Measurements from ENCODE around the gene SLC8A1. TPM values are rescaled to one million over a fixed set of nuclear protein-coding genes. Genes with fewer than 3 reads are reported as not detected.

The SLC8A1 gene
- total RNA-seq, 1 donor from 2014 or later, result 1.9 TPM

GRCh38 chr2:40187054-40187453, 264.8 kb downstream of the SLC8A1 start:
- DNase-seq, result no peak
- no peaks in the 10 kb centered on the region for H3K4me1 Mint-ChIP-seq (ENCODE audit: low read depth, unreplicated experiment)
- H3K36me3 Mint-ChIP-seq (ENCODE audit: unreplicated experiment), result no peaks in the 10 kb centered on the region
- no peak overlapping the region for H3K27ac Mint-ChIP-seq (ENCODE audit: unreplicated experiment)
- H3K4me3 Mint-ChIP-seq (ENCODE audit: unreplicated experiment), result no peak overlapping the region
- H3K27me3 Mint-ChIP-seq (ENCODE audit: unreplicated experiment), result peaks cover 2% of the 10 kb centered on the region
- TF ChIP-seq, protein P1, sequence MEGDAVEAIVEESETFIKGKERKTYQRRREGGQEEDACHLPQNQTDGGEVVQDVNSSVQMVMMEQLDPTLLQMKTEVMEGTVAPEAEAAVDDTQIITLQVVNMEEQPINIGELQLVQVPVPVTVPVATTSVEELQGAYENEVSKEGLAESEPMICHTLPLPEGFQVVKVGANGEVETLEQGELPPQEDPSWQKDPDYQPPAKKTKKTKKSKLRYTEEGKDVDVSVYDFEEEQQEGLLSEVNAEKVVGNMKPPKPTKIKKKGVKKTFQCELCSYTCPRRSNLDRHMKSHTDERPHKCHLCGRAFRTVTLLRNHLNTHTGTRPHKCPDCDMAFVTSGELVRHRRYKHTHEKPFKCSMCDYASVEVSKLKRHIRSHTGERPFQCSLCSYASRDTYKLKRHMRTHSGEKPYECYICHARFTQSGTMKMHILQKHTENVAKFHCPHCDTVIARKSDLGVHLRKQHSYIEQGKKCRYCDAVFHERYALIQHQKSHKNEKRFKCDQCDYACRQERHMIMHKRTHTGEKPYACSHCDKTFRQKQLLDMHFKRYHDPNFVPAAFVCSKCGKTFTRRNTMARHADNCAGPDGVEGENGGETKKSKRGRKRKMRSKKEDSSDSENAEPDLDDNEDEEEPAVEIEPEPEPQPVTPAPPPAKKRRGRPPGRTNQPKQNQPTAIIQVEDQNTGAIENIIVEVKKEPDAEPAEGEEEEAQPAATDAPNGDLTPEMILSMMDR (IDR thresholded peaks at IDR 0.05; ENCODE audit: partially characterized antibody, unreplicated experiment), result no peak
- no peaks in the 10 kb centered on the region for H3K9me3 Mint-ChIP-seq (ENCODE audit: unreplicated experiment)

DNA sequence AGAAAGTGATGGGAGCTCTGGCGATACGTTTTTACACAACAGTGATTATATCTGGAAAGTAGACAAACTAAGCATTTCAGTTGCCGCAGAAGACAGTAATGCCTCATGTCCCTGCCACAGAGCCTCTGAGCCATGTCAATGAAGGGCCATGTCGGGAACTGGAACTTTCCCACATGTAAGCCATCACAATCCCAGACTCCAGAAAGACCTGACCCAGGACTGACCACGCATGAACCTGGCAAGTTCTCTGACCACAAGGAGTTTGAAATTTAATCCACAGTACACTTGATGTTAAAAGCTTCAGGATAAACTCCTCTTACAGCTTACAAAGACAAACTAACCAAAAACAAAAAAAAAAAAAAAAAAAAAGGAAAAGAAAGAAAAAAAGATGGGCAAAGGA, 267.3 kb downstream of the SLC8A1 start:
- no peak for DNase-seq
- TF ChIP-seq, protein P1 (IDR thresholded peaks at IDR 0.05; ENCODE audit: partially characterized antibody, unreplicated experiment), result no peak
- Mint-ChIP-seq H3K27me3 (ENCODE audit: unreplicated experiment) (peaks cover 2% of the 10 kb centered on the region), H3K27ac (ENCODE audit: unreplicated experiment) (no peak overlapping the region), H3K4me3 (ENCODE audit: unreplicated experiment) (no peak overlapping the region), H3K9me3 (ENCODE audit: unreplicated experiment) (no peaks in the 10 kb centered on the region), H3K36me3 (ENCODE audit: unreplicated experiment) (no peaks in the 10 kb centered on the region), H3K4me1 (ENCODE audit: low read depth, unreplicated experiment) (no peaks in the 10 kb centered on the region)

GRCh38 chr2:40181855-40182254, 270.0 kb downstream of the SLC8A1 start:
- DNase-seq, result no peak
- Mint-ChIP-seq H3K27me3 (ENCODE audit: unreplicated experiment) (peaks cover 2% of the 10 kb centered on the region), H3K9me3 (ENCODE audit: unreplicated experiment) (no peaks in the 10 kb centered on the region), H3K27ac (ENCODE audit: unreplicated experiment) (no peak overlapping the region), H3K4me1 (ENCODE audit: low read depth, unreplicated experiment) (no peaks in the 10 kb centered on the region), H3K4me3 (ENCODE audit: unreplicated experiment) (no peak overlapping the region), H3K36me3 (ENCODE audit: unreplicated experiment) (no peaks in the 10 kb centered on the region)
- TF ChIP-seq, protein P1 (IDR thresholded peaks at IDR 0.05; ENCODE audit: partially characterized antibody, unreplicated experiment), result no peak

- H3K36me3 Mint-ChIP-seq (ENCODE audit: unreplicated experiment), result no peaks in the 10 kb centered on the region
- H3K4me3 Mint-ChIP-seq (ENCODE audit: unreplicated experiment), result no peak overlapping the region
- peaks cover 2% of the 10 kb centered on the region for H3K27me3 Mint-ChIP-seq (ENCODE audit: unreplicated experiment)
- DNase-seq, result no peak
- H3K27ac Mint-ChIP-seq (ENCODE audit: unreplicated experiment), result no peak overlapping the region
- TF ChIP-seq, protein P1 (IDR thresholded peaks at IDR 0.05; ENCODE audit: partially characterized antibody, unreplicated experiment), result no peak
- no peaks in the 10 kb centered on the region for H3K9me3 Mint-ChIP-seq (ENCODE audit: unreplicated experiment)
- no peaks in the 10 kb centered on the region for H3K4me1 Mint-ChIP-seq (ENCODE audit: low read depth, unreplicated experiment)
Observed at GRCh38 chr2:40179801-40180200, 272.1 kb downstream of the SLC8A1 start.

GRCh38 chr2:40178971-40179370, 272.9 kb downstream of the SLC8A1 start:
- Mint-ChIP-seq H3K27ac (ENCODE audit: unreplicated experiment) (no peak overlapping the region), H3K27me3 (ENCODE audit: unreplicated experiment) (no peaks in the 10 kb centered on the region), H3K4me3 (ENCODE audit: unreplicated experiment) (no peak overlapping the region), H3K36me3 (ENCODE audit: unreplicated experiment) (no peaks in the 10 kb centered on the region), H3K9me3 (ENCODE audit: unreplicated experiment) (no peaks in the 10 kb centered on the region), H3K4me1 (ENCODE audit: low read depth, unreplicated experiment) (no peaks in the 10 kb centered on the region)
- TF ChIP-seq, protein P1 (IDR thresholded peaks at IDR 0.05; ENCODE audit: partially characterized antibody, unreplicated experiment), result no peak
- DNase-seq, result no peak
